PC-9 (cell line): Measurements from ENCODE around the gene HKDC1.

Experiments used
- CTCF ChIP-seq: fragments of 200-600 bp; sonication (generic); conservative IDR thresholded peaks from 2 replicates; pipeline ENCODE4 v1.6.1; 2017; ENCODE audit warnings: mixed run types, antibody characterized with exemption, mild to moderate bottlenecking, moderate library complexity
- EZH2 ChIP-seq: fragments of 200-600 bp; sonication (generic); IDR thresholded peaks from 2 replicates; pipeline ENCODE4 v1.8.0; 2017; ENCODE audit warnings: antibody characterized with exemption, low read depth

GRCh38 chr10:69179089-69179742 is 40.9 kb upstream of the HKDC1 start:
- no peak for TF ChIP-seq CTCF
- no peak for TF ChIP-seq EZH2
